Measurements from ENCODE around the gene FUT2. TPM values are rescaled to one million over a fixed set of nuclear protein-coding genes. Genes with fewer than 3 reads are reported as not detected.
"Not testable (repeated sequence)": the region's sequence is repeated elsewhere in the genome, so short reads cannot be mapped to it uniquely, and the experiment has no call there.

FUT2 gene
- total RNA-seq = 100 to 1,000 TPM in 1 of 2 donors, 10 to 100 TPM in 1; 74.3 to 147 TPM
- long read RNA-seq, transcript FUT2-201 (3 exons, 1,593 nt) = minor isoform, 7 of 73 reads
- long read RNA-seq, transcript FUT2-202 (2 exons, 3,111 nt) = minor isoform, 6 of 73 reads
- long read RNA-seq, transcript FUT2-204 (2 exons, 771 nt) = major isoform, 24 of 73 reads
- long read RNA-seq, partial matches to known transcripts = 13 of 73 reads
- long read RNA-seq, other reads (novel, unspliced or antisense) = 19 of 73 reads

- peak; percentile 85 to 92 for DNase-seq
- ATAC-seq = peak; percentile 81
- intact Hi-C loops (cut with DNase I, micrococcal nuclease) = no loop called here
Measured at GRCh38 chr19:48695743-48696352, at the start of gene FUT2. Gene FUT2 (plus strand): TSS chr19:48695971. CDS start chr19:48702957, 6,986 bp downstream.

- intact Hi-C loops (cut with DNase I, micrococcal nuclease) = no loop called here
- DNase-seq = peak; percentile 86 to 87
- ATAC-seq = peak; percentile 89
Measured at GRCh38 chr19:48646001-48646721, 49.6 kb upstream of the FUT2 start, which contains the start of gene CA11. Gene CA11 (minus strand): TSS chr19:48646187. CDS start chr19:48645632, 555 bp downstream.

GRCh38 chr19:48646722-48647216 lies 49.0 kb upstream of the FUT2 start:
- DNase-seq (no peak), ATAC-seq (no peak)
- intact Hi-C loops (cut with DNase I, micrococcal nuclease) = no loop called here

- intact Hi-C loops (cut with DNase I, micrococcal nuclease) = no loop called here
- ATAC-seq = no peak
- no peak for DNase-seq
Measured at GRCh38 chr19:48648134-48648533, 47.6 kb upstream of the FUT2 start.

GRCh38 chr19:48650974-48651682 lies 44.6 kb upstream of the FUT2 start:
- intact Hi-C loops (cut with DNase I, micrococcal nuclease) = loop anchor here in 1 of 2 donors (10.0 kb wide), 1 partner anchor 194 kb away; no protein-coding TSS in a partner anchor
- ATAC-seq (no peak), DNase-seq (no peak)

GRCh38 chr19:48651683-48652048 lies 44.1 kb upstream of the FUT2 start:
- intact Hi-C loops (cut with DNase I, micrococcal nuclease) = loop anchor here in 1 of 2 donors (10.0 kb wide), 1 partner anchor 193 kb away; no protein-coding TSS in a partner anchor
- no peak for DNase-seq
- ATAC-seq = no peak

- intact Hi-C loops (cut with DNase I, micrococcal nuclease) = loop anchor here in 1 of 2 donors (10.0 kb wide), 1 partner anchor 190 kb away; no protein-coding TSS in a partner anchor
- ATAC-seq (no peak), DNase-seq (no peak)
Measured at GRCh38 chr19:48654299-48655059, 41.3 kb upstream of the FUT2 start.

GRCh38 chr19:48656840-48657474 lies 38.8 kb upstream of the FUT2 start:
- DNase-seq = no peak
- peak; percentile 47 for ATAC-seq
- intact Hi-C loops (cut with DNase I, micrococcal nuclease) = loop anchor here in 1 of 2 donors (10.0 kb wide), 1 partner anchor 188 kb away; no protein-coding TSS in a partner anchor

- peak; percentile 78 for ATAC-seq
- intact Hi-C loops (cut with DNase I, micrococcal nuclease) = loop anchor here in 1 of 2 donors (10.0 kb wide), 1 partner anchor 187 kb away; no protein-coding TSS in a partner anchor
- not testable (repeated sequence) for DNase-seq
Measured at GRCh38 chr19:48657828-48658227, 37.9 kb upstream of the FUT2 start.

- ATAC-seq = no peak
- DNase-seq = no peak
- intact Hi-C loops (cut with DNase I, micrococcal nuclease) = loop anchor here in 1 of 2 donors (10.0 kb wide), 1 partner anchor 186 kb away; no protein-coding TSS in a partner anchor
Measured at GRCh38 chr19:48658483-48658882, 37.3 kb upstream of the FUT2 start.

GRCh38 chr19:48659768-48660167 lies 36.0 kb upstream of the FUT2 start:
- intact Hi-C loops (cut with DNase I, micrococcal nuclease) = loop anchor here in 1 of 2 donors (10.0 kb wide), 1 partner anchor 185 kb away; no protein-coding TSS in a partner anchor
- ATAC-seq = no peak
- no peak for DNase-seq

- peak; percentile 84 to 85 for DNase-seq
- peak; percentile 70 for ATAC-seq
- intact Hi-C loops (cut with DNase I, micrococcal nuclease) = no loop called here
Measured at GRCh38 chr19:48660852-48661710, 34.7 kb upstream of the FUT2 start.

- no peak for DNase-seq
- ATAC-seq = no peak
- intact Hi-C loops (cut with DNase I, micrococcal nuclease) = no loop called here
Measured at GRCh38 chr19:48661711-48662090, 34.1 kb upstream of the FUT2 start.

GRCh38 chr19:48663667-48664066 lies 32.1 kb upstream of the FUT2 start:
- intact Hi-C loops (cut with DNase I, micrococcal nuclease) = no loop called here
- no peak for ATAC-seq
- no peak for DNase-seq

GRCh38 chr19:48664476-48664875 lies 31.3 kb upstream of the FUT2 start:
- DNase-seq (no peak), ATAC-seq (no peak)
- intact Hi-C loops (cut with DNase I, micrococcal nuclease) = no loop called here

- ATAC-seq = peak; percentile 16
- no peak for DNase-seq
Measured at GRCh38 chr19:48665786-48666185, 30.0 kb upstream of the FUT2 start.

GRCh38 chr19:48668332-48668731 lies 27.4 kb upstream of the FUT2 start:
- intact Hi-C loops (cut with DNase I, micrococcal nuclease) = no loop called here
- ATAC-seq = no peak
- no peak for DNase-seq

More at GRCh38 chr19:48665786-48666185, 30.0 kb upstream of the FUT2 start:
- intact Hi-C loops (cut with DNase I, micrococcal nuclease) = no loop called here

Measured in left colon (tissue), 2 donors.